Fibroblast of pulmonary artery (primary cell): ENCODE measurements around the gene LNPEP.

Experiments
- DNase-seq: peaks from one replicate; pipeline ENCODE4 v3.0.0-alpha.2; 2010; ENCODE audit warnings: low read depth
- H3K4me3 ChIP-seq: replicated peaks from 2 replicates; pipeline ENCODE4 v1.5.1; 2011; ENCODE audit warnings: low read depth, mild to moderate bottlenecking, control low read depth, low read length, moderate library complexity
- TF ChIP-seq, protein P1 (sequence below): IDR thresholded peaks from 2 replicates; pipeline ENCODE4 v1.5.1; 2011; ENCODE audit warnings: mild to moderate bottlenecking, control low read depth, low read length, inconsistent platforms; ENCODE audit errors: missing control alignments

The LNPEP gene

DNA sequence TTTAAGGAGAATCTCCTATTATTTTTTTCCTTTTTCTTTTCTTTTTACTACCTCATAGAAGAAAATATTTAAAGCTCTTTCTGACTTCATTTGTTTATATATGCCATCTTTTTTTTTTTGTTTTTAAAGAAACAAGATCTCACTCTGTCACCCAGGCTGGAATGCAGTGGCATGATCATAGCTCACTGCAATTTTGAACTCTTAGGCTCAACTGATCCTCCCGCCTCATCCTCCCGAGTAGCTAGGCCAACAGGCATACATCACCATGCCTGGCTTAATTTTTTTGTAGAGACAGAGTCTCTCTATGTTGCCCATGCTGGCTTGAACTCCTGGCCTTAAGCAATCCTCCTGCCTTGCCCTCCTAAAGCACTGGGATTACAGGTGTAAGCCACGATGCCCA is 59.5 kb downstream of the LNPEP start:
- no peak for DNase-seq
- TF ChIP-seq, protein P1, sequence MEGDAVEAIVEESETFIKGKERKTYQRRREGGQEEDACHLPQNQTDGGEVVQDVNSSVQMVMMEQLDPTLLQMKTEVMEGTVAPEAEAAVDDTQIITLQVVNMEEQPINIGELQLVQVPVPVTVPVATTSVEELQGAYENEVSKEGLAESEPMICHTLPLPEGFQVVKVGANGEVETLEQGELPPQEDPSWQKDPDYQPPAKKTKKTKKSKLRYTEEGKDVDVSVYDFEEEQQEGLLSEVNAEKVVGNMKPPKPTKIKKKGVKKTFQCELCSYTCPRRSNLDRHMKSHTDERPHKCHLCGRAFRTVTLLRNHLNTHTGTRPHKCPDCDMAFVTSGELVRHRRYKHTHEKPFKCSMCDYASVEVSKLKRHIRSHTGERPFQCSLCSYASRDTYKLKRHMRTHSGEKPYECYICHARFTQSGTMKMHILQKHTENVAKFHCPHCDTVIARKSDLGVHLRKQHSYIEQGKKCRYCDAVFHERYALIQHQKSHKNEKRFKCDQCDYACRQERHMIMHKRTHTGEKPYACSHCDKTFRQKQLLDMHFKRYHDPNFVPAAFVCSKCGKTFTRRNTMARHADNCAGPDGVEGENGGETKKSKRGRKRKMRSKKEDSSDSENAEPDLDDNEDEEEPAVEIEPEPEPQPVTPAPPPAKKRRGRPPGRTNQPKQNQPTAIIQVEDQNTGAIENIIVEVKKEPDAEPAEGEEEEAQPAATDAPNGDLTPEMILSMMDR = no peak
- no peak overlapping the region for H3K4me3 ChIP-seq

DNA sequence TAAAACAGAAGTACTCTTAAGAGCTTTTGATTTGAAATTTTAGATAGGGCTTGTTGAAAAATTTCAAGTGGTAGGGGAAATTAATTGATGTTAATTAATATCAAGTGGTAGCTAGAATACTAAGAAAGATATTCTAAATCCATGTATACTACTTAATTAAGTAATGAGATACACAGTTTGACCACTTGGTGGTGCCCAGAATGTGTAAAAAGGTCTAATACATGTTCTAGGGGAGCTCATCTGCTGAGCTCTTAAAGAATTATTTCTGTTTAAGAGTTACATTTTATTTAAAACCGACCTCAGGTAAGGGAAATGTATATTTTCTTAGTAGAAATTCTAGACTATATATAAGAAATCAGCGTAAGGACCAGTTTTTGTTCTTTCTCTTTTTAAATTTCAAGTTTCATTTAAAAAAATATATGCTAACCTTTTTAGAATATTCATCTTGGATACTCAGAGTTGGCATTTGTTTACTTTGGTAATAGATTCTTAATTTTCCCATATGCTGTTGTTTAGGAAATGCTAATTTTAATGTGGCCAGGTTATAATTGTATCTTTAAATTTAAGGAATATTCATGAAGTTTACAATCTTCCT is 61.5 kb downstream of the LNPEP start:
- TF ChIP-seq, protein P1 = peak; percentile 55
- DNase-seq = peak; percentile 79
- H3K4me3 ChIP-seq = no peak overlapping the region

DNA sequence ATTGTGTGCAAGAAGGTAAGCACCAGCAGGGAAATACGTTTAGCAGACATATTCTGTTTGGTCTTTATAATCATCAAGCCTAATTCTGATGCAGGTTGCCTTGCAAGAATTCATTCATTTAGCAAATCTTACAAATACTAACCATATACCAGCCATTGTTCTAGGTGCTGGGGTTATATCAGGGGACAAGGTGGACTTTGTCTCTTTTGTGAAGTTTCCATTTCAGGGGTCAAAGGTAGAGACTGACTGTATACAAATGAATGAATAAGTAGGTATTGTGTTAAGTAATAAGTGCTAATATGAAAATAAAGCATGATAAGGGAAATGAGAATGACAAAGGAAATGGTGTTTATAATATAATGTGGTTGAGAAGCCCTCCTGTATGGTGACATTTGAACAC is 64.0 kb downstream of the LNPEP start:
- DNase-seq = no peak
- TF ChIP-seq, protein P1 = no peak

DNA sequence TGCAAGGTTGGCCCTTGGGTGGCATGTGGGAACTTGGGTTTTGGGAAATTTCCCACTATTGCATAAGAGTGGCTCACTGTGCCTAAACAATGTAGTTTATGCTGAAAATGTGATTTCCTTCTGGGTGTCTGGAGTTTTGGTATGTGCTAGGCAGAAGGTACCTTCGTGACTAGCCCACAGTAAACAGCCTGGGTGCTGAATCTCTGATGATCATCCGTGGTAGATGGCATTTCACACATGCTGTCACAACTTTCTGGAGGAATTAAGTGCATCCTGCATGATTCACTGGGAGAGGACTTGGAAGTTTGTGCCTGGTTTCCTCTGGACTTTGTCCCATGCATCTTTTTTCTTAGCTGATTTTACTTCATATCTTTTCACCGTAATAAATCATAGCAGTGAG is 64.5 kb downstream of the LNPEP start:
- TF ChIP-seq, protein P1 = no peak
- H3K4me3 ChIP-seq = no peak overlapping the region
- DNase-seq = peak; percentile 5

More for the DNA sequence above, 64.0 kb downstream of the LNPEP start:
- H3K4me3 ChIP-seq = no peak overlapping the region

DNA sequence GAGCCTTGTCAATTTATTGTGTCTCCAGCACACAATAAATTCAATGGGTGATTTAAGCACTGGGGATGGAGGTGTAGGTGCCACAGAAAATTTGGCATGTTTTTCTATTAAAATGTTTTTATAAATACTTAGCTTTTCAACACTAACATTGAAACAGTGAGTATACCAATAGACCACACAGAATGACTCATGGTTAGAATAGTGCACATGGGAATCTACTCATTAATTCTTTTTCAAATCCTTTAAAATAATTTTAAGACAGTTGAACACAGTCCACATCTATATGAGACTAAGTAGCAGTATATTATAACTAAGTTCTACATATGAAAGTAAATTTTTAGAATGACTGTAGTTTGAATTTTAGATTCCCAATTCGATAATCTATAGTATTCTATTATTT is 67.1 kb downstream of the LNPEP start:
- TF ChIP-seq, protein P1 = no peak

DNA sequence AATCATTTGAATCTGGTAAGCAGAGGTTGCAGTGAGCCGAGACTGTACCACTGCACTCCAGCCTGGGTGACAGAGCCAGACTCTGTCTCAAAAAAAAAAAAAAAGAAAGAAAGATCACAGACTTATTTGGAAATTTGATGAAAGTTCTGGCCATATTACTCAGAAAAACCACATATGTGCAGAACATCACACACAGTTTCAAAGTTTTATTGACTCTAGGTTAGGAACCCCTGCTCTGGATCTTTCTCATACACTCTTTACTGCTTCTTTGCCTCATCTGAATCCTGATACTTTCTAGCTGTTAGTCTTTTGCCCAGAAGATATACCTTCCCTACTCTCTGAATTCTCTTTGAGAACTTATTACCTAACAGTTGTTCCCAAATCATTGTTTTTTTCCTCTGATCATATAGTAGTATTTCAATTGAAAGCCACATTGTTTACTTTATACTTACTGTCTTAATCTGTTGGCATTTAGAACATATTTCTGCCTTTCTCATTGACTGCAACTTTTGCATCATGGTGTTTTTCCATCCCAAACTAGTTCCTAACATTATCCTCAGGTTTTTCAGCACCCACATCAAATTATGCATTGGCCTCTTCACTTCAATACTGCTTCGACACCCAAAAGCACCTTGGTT is 68.7 kb downstream of the LNPEP start:
- DNase-seq = no peak
- no peak overlapping the region for H3K4me3 ChIP-seq
- TF ChIP-seq, protein P1 = no peak

More for the DNA sequence above, 67.1 kb downstream of the LNPEP start:
- no peak for DNase-seq
- no peak overlapping the region for H3K4me3 ChIP-seq
